HG03565 (cell line): ENCODE measurements around the gene SIGMAR1.
A peak's percentile ranks its signal among the peaks of the same experiment; 100 is the strongest.

ENCODE experiments used
- ATAC-seq: cut with Tn5 transposase; IDR thresholded peaks from one replicate; pipeline ENCODE4 v1.9.1; 2021; ENCODE audit warnings: mild to moderate bottlenecking, moderate library complexity; ENCODE audit not compliant: unreplicated experiment

SIGMAR1 gene

GRCh38 chr9:34606190-34606589, 31.4 kb downstream of the SIGMAR1 start:
- no peak for ATAC-seq

- peak; percentile 49 for ATAC-seq
Observed at GRCh38 chr9:34603610-34604231, 33.9 kb downstream of the SIGMAR1 start.

GRCh38 chr9:34601937-34602573, 35.5 kb downstream of the SIGMAR1 start:
- ATAC-seq, result no peak

GRCh38 chr9:34600908-34601307, 36.7 kb downstream of the SIGMAR1 start:
- no peak for ATAC-seq

GRCh38 chr9:34599546-34599945, 38.0 kb downstream of the SIGMAR1 start:
- no peak for ATAC-seq

- no peak for ATAC-seq
Observed at GRCh38 chr9:34594177-34594576, 43.4 kb downstream of the SIGMAR1 start.

GRCh38 chr9:34592895-34593601, 44.5 kb downstream of the SIGMAR1 start:
- no peak for ATAC-seq

- no peak for ATAC-seq
Observed at GRCh38 chr9:34591917-34592866, 45.4 kb downstream of the SIGMAR1 start.

- no peak for ATAC-seq
Observed at GRCh38 chr9:34591248-34591916, 46.2 kb downstream of the SIGMAR1 start.

- ATAC-seq, result no peak
Observed at GRCh38 chr9:34590381-34591247, 47.0 kb downstream of the SIGMAR1 start.

- no peak for ATAC-seq
Observed at GRCh38 chr9:34589636-34590380, 47.8 kb downstream of the SIGMAR1 start, which contains the start of gene CNTFR. TSS of gene CNTFR (minus strand) at chr9:34589724. CDS start at chr9:34568981, 20,743 bp downstream.

GRCh38 chr9:34588671-34589635, 48.6 kb downstream of the SIGMAR1 start:
- ATAC-seq, result no peak

- no peak for ATAC-seq
Observed at GRCh38 chr9:34587271-34587670, 50.3 kb downstream of the SIGMAR1 start.

- ATAC-seq, result no peak
Observed at GRCh38 chr9:34585946-34586669, 51.5 kb downstream of the SIGMAR1 start.

GRCh38 chr9:34584970-34585369, 52.6 kb downstream of the SIGMAR1 start:
- ATAC-seq, result no peak
